Muscle of back (tissue), 11 donors: ENCODE measurements around the gene SLC35F4. TPM values are rescaled to one million over a fixed set of nuclear protein-coding genes. Genes with fewer than 3 reads are reported as not detected.
"Not testable (repeated sequence)": the region's sequence is repeated elsewhere in the genome, so short reads cannot be mapped to it uniquely, and the experiment has no call there.

ENCODE experiments used
- DNase-seq, 3 donors: peaks; one replicate each; pipeline versions ENCODE4 v3.0.0 to v3.0.0-alpha.2; 2013
- polyA plus RNA-seq, 10 donors: library from polyadenylated mRNA; unstranded; fragments of 120-200 nt; gene quantifications; one replicate each; pipeline ENCODE4 v1.2.1, GENCODE V29; 2013; ENCODE audit not compliant: insufficient read length in 10 of 10

The SLC35F4 gene
- polyA plus RNA-seq, 10 donors = 0.11 to 0.52 (median 0.28) TPM

- DNase-seq = no peak
Observed at GRCh38 chr14:57729208-57730187, 136.4 kb downstream of the SLC35F4 start.

- DNase-seq = peak in 1 of 3 donors; percentile 33
Observed at GRCh38 chr14:57725399-57726077, 140.4 kb downstream of the SLC35F4 start.

- DNase-seq = not testable (repeated sequence)
Observed at GRCh38 chr14:57722141-57722540, 143.8 kb downstream of the SLC35F4 start.

- DNase-seq = no peak
Observed at GRCh38 chr14:57714487-57714931, 151.4 kb downstream of the SLC35F4 start.

GRCh38 chr14:57712698-57713097 is 153.2 kb downstream of the SLC35F4 start:
- DNase-seq = no peak

- no peak for DNase-seq
Observed at GRCh38 chr14:57712102-57712501, 153.8 kb downstream of the SLC35F4 start.

GRCh38 chr14:57709909-57710308 is 156.0 kb downstream of the SLC35F4 start:
- DNase-seq = no peak

- DNase-seq = not testable (repeated sequence)
Observed at GRCh38 chr14:57709086-57709485, 156.8 kb downstream of the SLC35F4 start.

- DNase-seq = no peak
Observed at GRCh38 chr14:57707219-57707618, 158.7 kb downstream of the SLC35F4 start.

GRCh38 chr14:57704763-57705162 is 161.1 kb downstream of the SLC35F4 start:
- DNase-seq = no peak

- DNase-seq = no peak
Observed at GRCh38 chr14:57699947-57700346, 165.9 kb downstream of the SLC35F4 start.

- DNase-seq = peak in 2 of 3 donors; percentile 8 to 11
Observed at GRCh38 chr14:57692671-57693070, 173.2 kb downstream of the SLC35F4 start.

- DNase-seq = no peak
Observed at GRCh38 chr14:57687416-57687815, 178.5 kb downstream of the SLC35F4 start.

GRCh38 chr14:57686304-57686703 is 179.6 kb downstream of the SLC35F4 start:
- peak in 1 of 3 donors; percentile 4 for DNase-seq

- no peak for DNase-seq
Observed at GRCh38 chr14:57671021-57671420, 194.9 kb downstream of the SLC35F4 start.

GRCh38 chr14:57660208-57660607 is 205.7 kb downstream of the SLC35F4 start:
- DNase-seq = peak in 1 of 3 donors; percentile 7

- no peak for DNase-seq
Observed at GRCh38 chr14:57659052-57659451, 206.8 kb downstream of the SLC35F4 start.

GRCh38 chr14:57657487-57657886 is 208.4 kb downstream of the SLC35F4 start:
- DNase-seq = no peak

GRCh38 chr14:57656853-57657252 is 209.0 kb downstream of the SLC35F4 start:
- no peak for DNase-seq

GRCh38 chr14:57652769-57653168 is 213.1 kb downstream of the SLC35F4 start:
- no peak for DNase-seq

GRCh38 chr14:57641776-57642175 is 224.1 kb downstream of the SLC35F4 start:
- DNase-seq = no peak

GRCh38 chr14:57640036-57640435 is 225.9 kb downstream of the SLC35F4 start:
- peak in 1 of 3 donors; percentile 19 for DNase-seq

GRCh38 chr14:57637901-57638300 is 228.0 kb downstream of the SLC35F4 start:
- no peak for DNase-seq
